H1 (cell line): ENCODE data around the gene ARHGAP21. TPM values are rescaled to one million over a fixed set of nuclear protein-coding genes. Genes with fewer than 3 reads are reported as not detected.

Experiments
- CTCF ChIA-PET: fragments of 300-600 bp; sonication (Branson Sonifier 250); formaldehyde crosslinking; loops from one replicate; lab custom pipeline; 2021; ENCODE audit not compliant: partially characterized antibody; lab: Charles Lee
- POLR2A ChIA-PET: fragments of 300-600 bp; sonication (Branson Sonifier 250); formaldehyde crosslinking; loops from one replicate; lab custom pipeline; 2021; ENCODE audit warnings: inconsistent platforms; ENCODE audit not compliant: partially characterized antibody; lab: Charles Lee
- DNase-seq, 2 experiments: peaks; one replicate each; pipeline versions ENCODE4 v3.0.0 to v3.0.0-alpha.2; 2010 to 2022; ENCODE audit warnings: low spot score in 2 of 2, low read depth in 1 of 2, mixed read lengths in 1 of 2
- FAIRE-seq: peaks from 2 replicates; lab custom pipeline; 2011; peaks lifted over from hg19 to GRCh38; lab: Jason Lieb, UNC
- H2AFZ ChIP-seq: 2 replicates; pipeline ENCODE4 v1.8.1; 2012; ENCODE audit warnings: low read length, inconsistent platforms
- H2AK5ac ChIP-seq: 2 replicates; pipeline ENCODE4 v1.6.1; 2013; ENCODE audit warnings: low read depth, low read length
- H2BK120ac ChIP-seq: replicated peaks from 2 replicates; pipeline ENCODE3; 2013; ENCODE audit warnings: low read depth, low read length, inconsistent platforms
- H2BK12ac ChIP-seq: 2 replicates; pipeline ENCODE4 v1.6.1; 2013; ENCODE audit warnings: low read depth, low read length
- H2BK15ac ChIP-seq: 2 replicates; pipeline ENCODE4 v1.6.1; 2013; ENCODE audit warnings: low read length
- H2BK20ac ChIP-seq: 2 replicates; pipeline ENCODE4 v1.6.1; 2013; ENCODE audit warnings: low read length
- H2BK5ac ChIP-seq: 2 replicates; pipeline ENCODE4 v1.6.1; 2013; ENCODE audit warnings: low read depth, low read length
- H3K14ac ChIP-seq: 2 replicates; pipeline ENCODE4 v1.6.1; 2013; ENCODE audit warnings: inconsistent platforms; ENCODE audit not compliant: insufficient read length
- H3K18ac ChIP-seq: 2 replicates; pipeline ENCODE4 v1.6.1; 2013; ENCODE audit warnings: low read length; ENCODE audit errors: extremely low read depth
- H3K23ac ChIP-seq: 2 replicates; pipeline ENCODE4 v1.6.1; 2013; ENCODE audit warnings: inconsistent platforms; ENCODE audit not compliant: insufficient read length
- H3K23me2 ChIP-seq: 2 replicates; pipeline ENCODE4 v1.6.1; 2013; ENCODE audit warnings: low read depth, low read length
- H3K27ac ChIP-seq: 2 replicates; pipeline ENCODE4 v1.6.1; 2011; ENCODE audit warnings: low read depth, low read length, inconsistent platforms
- H3K27me3 ChIP-seq, 4 experiments: replicated peaks in 1 of 4; 1 replicate in 1 of 4; 2 replicates in 3 of 4; pipeline versions ENCODE4 v1.6.1 to v1.8.1; 2011 to 2013; ENCODE audit warnings: low read length in 3 of 4, mild to moderate bottlenecking in 3 of 4, inconsistent platforms in 2 of 4, mixed read lengths in 2 of 4, moderate library complexity in 1 of 4; ENCODE audit not compliant: control insufficient read depth in 3 of 4, insufficient read depth in 3 of 4; ENCODE audit errors: extremely low read depth in 1 of 4
- H3K36me3 ChIP-seq, 4 experiments: 2 replicates each; pipeline versions ENCODE4 v1.6.1 to v1.8.1; 2011 to 2013; ENCODE audit warnings: mild to moderate bottlenecking in 4 of 4, low read length in 3 of 4, moderate library complexity in 2 of 4, control low read depth in 1 of 4, inconsistent platforms in 1 of 4; ENCODE audit not compliant: insufficient read depth in 4 of 4, control insufficient read depth in 2 of 4
- H3K4ac ChIP-seq: replicated peaks from 2 replicates; pipeline ENCODE3; 2013; ENCODE audit warnings: low read length, low read depth, mixed read lengths, inconsistent platforms; ENCODE audit not compliant: insufficient read length
- H3K4me1 ChIP-seq, 4 experiments: replicated peaks in 1 of 4; 1 replicate in 1 of 4; 2 replicates in 3 of 4; pipeline versions ENCODE4 v1.6.1 to v1.8.1; 2011 to 2013; ENCODE audit warnings: low read length in 3 of 4, inconsistent platforms in 2 of 4, mixed read lengths in 1 of 4; ENCODE audit not compliant: insufficient read depth in 4 of 4, control insufficient read depth in 3 of 4
- H3K4me2 ChIP-seq, 2 experiments: 2 replicates each; pipeline versions ENCODE4 v1.6.1 to v1.8.1; 2011 to 2013; ENCODE audit warnings: low read depth in 2 of 2, low read length in 2 of 2, control low read depth in 1 of 2, inconsistent platforms in 1 of 2, mild to moderate bottlenecking in 1 of 2; ENCODE audit not compliant: insufficient read depth in 1 of 2
- H3K4me3 ChIP-seq, 4 experiments: fragments of 200-600, 300-600 bp in 1 of 4; sonication (generic), shearing (Covaris generic), sonication (Bioruptor Twin) in 1 of 4; 2 replicates each; pipeline versions ENCODE4 v1.5.1 to v1.8.1; 2011 to 2016; ENCODE audit warnings: low read length in 4 of 4, low read depth in 3 of 4, control low read depth in 2 of 4, inconsistent platforms in 2 of 4, mild to moderate bottlenecking in 2 of 4, mixed read lengths in 1 of 4, moderate library complexity in 1 of 4; ENCODE audit not compliant: insufficient read depth in 2 of 4; ENCODE audit errors: extremely low read depth in 1 of 4
- H3K56ac ChIP-seq: replicated peaks from 2 replicates; pipeline ENCODE3; 2013; ENCODE audit warnings: low read depth, mild to moderate bottlenecking, mixed read lengths, low read length, inconsistent platforms; ENCODE audit not compliant: insufficient read length
- H3K79me1 ChIP-seq: 2 replicates; pipeline ENCODE4 v1.6.1; 2013; ENCODE audit warnings: low read depth, low read length, control low read depth
- H3K79me2 ChIP-seq, 2 experiments: 2 replicates each; pipeline versions ENCODE4 v1.6.1 to v1.8.1; 2012 to 2013; ENCODE audit warnings: low read length in 2 of 2, mild to moderate bottlenecking in 2 of 2, inconsistent platforms in 1 of 2; ENCODE audit not compliant: insufficient read depth in 2 of 2, control insufficient read depth in 1 of 2
- H3K9ac ChIP-seq, 4 experiments: replicated peaks in 1 of 4; 1 replicate in 1 of 4; 2 replicates in 3 of 4; pipeline versions ENCODE4 v1.6.1 to v1.8.1; 2011 to 2013; ENCODE audit warnings: low read depth in 3 of 4, low read length in 3 of 4, control low read depth in 2 of 4, mild to moderate bottlenecking in 2 of 4, moderate library complexity in 2 of 4, inconsistent platforms in 1 of 4; ENCODE audit errors: extremely low read depth in 1 of 4
- H3K9me3 ChIP-seq, 2 experiments: 2 replicates each; pipeline versions ENCODE4 v1.6.1 to v1.8.1; 2012 to 2013; ENCODE audit warnings: mild to moderate bottlenecking in 2 of 2, moderate library complexity in 2 of 2, control low read depth in 1 of 2, inconsistent platforms in 1 of 2, low read depth in 1 of 2, low read length in 1 of 2, mixed read lengths in 1 of 2; ENCODE audit not compliant: insufficient read depth in 2 of 2
- H4K20me1 ChIP-seq, 2 experiments: replicated peaks in 1 of 2; 2 replicates each; pipeline versions ENCODE3 to v1.8.1; 2011 to 2013; ENCODE audit warnings: inconsistent platforms in 2 of 2, low read length in 2 of 2, mild to moderate bottlenecking in 1 of 2; ENCODE audit not compliant: insufficient read depth in 2 of 2, control insufficient read depth in 1 of 2
- H4K5ac ChIP-seq: 2 replicates; pipeline ENCODE4 v1.6.1; 2013; ENCODE audit warnings: low read length, low read depth, mixed read lengths, inconsistent platforms; ENCODE audit not compliant: insufficient read length
- H4K8ac ChIP-seq: 2 replicates; pipeline ENCODE4 v1.8.0; 2013; ENCODE audit warnings: mild to moderate bottlenecking, moderate library complexity, low read length, inconsistent platforms; ENCODE audit not compliant: insufficient read depth; ENCODE audit errors: extremely low read depth
- H4K91ac ChIP-seq: replicated peaks from 2 replicates; pipeline ENCODE3; 2013; ENCODE audit warnings: low read length, mixed read lengths, inconsistent platforms; ENCODE audit not compliant: insufficient read length
- BCL11A ChIP-seq, 2 experiments: IDR thresholded peaks; one replicate each; pipeline ENCODE4 v1.6.1; 2011; ENCODE audit warnings: low read depth in 2 of 2, low read length in 2 of 2, mild to moderate bottlenecking in 2 of 2
- CBX8 ChIP-seq: fragments of 300-800, 300-1000 bp; sonication (generic); IDR thresholded peaks from 2 replicates; pipeline ENCODE4 v1.7.1; 2016; ENCODE audit warnings: low read depth, low read length, borderline replicate concordance
- CHD1 ChIP-seq: IDR thresholded peaks from 2 replicates; pipeline ENCODE4 v1.6.1; 2012; ENCODE audit warnings: low read depth, low read length, improper control_type of control experiment
- CHD2 ChIP-seq: IDR thresholded peaks from 2 replicates; pipeline ENCODE4 v1.6.1; 2012; ENCODE audit warnings: low read length, improper control_type of control experiment
- CREB1 ChIP-seq: IDR thresholded peaks from 2 replicates; pipeline ENCODE4 v1.6.1; 2012; ENCODE audit warnings: inconsistent platforms
- JUND ChIP-seq: IDR thresholded peaks from 2 replicates; pipeline ENCODE4 v1.6.1; 2011; ENCODE audit warnings: mild to moderate bottlenecking, improper control_type of control experiment, low read length
- RNF2 ChIP-seq: fragments of 200-900, 300-1000 bp; sonication (generic); IDR thresholded peaks from 2 replicates; pipeline ENCODE4 v1.7.1; 2016; ENCODE audit warnings: borderline replicate concordance, low read depth, mild to moderate bottlenecking, antibody characterized with exemption, low read length; ENCODE audit not compliant: poor library complexity, severe bottlenecking; ENCODE audit errors: missing control alignments
- SAP30 ChIP-seq: fragments of 300-600 bp; sonication (generic); IDR thresholded peaks from 2 replicates; pipeline ENCODE4 v1.7.1; 2012; ENCODE audit warnings: low read length, moderate library complexity, mild to moderate bottlenecking, inconsistent platforms; ENCODE audit not compliant: insufficient read depth, insufficient replicate concordance
- WGBS, 2 experiments: shearing (Covaris generic) in 1 of 2; methylation state at CpG; one replicate each; pipeline versions ENCODE4 v1.1.6 to v1.1.7; 2013 to 2015; ENCODE audit warnings: low lambda C conversion rate in 2 of 2, mixed read lengths in 2 of 2, inconsistent platforms in 1 of 2, low coverage in 1 of 2, missing lambda C conversion rate in 1 of 2; ENCODE audit not compliant: insufficient replicate concordance in 2 of 2, insufficient coverage in 1 of 2, insufficient read length in 1 of 2; ENCODE audit errors: extremely low coverage in 1 of 2, missing lambda C conversion rate in 1 of 2; 5-methylcytosine and 5-hydroxymethylcytosine counted together
- polyA plus RNA-seq, 7 experiments: library from polyadenylated mRNA; depleted of rRNA in 3 of 7; stranded (reverse) in 5 of 7; unstranded in 2 of 7; fragments of >200 nt in 5 of 7; fragments of 200-250 nt in 2 of 7; gene quantifications; 1 replicate in 5 of 7; 2 replicates in 1 of 7; 4 replicates in 1 of 7; pipeline versions ENCODE4 v1.2.1 to v1.2.3, GENCODE V29; 2011 to 2013; ENCODE audit warnings: missing spikeins in 2 of 7, mixed read lengths in 2 of 7
- total RNA-seq: library from RNA; stranded (reverse); fragmentation: NEBNext Ultra II Directional; extraction: Animal tissue kit (Norgen Biotek cat#: 25700); gene quantifications from 2 replicates; pipeline ENCODE4 v1.2.1, GENCODE V29; 2021

The ARHGAP21 gene
- total and polyA plus RNA-seq, 2 of the 8 experiments (the other 6 are each of a cell fraction or from before 2014, with no cell fraction given) = 14.4 to 35.3 TPM

GRCh38 chr10:24541239-24541753 is 182.4 kb downstream of the ARHGAP21 start:
- Histone ChIP-seq H3K4ac (no peak overlapping the region), H3K4me1 (no peaks in the 10 kb centered on the region), H2BK12ac (no peak overlapping the region), H4K20me1 (no peaks in the 10 kb centered on the region), H3K27me3 (no peaks in the 10 kb centered on the region), H3K23me2 (no peaks in the 10 kb centered on the region), H2BK120ac (no peak overlapping the region), H3K18ac (no peak overlapping the region), H2BK15ac (no peak overlapping the region), H3K4me3 (no peak overlapping the region), H4K8ac (no peak overlapping the region; the same call in 1 of the 2 replicates), H2BK5ac (no peak overlapping the region), H3K14ac (no peak overlapping the region), H3K27ac (no peak overlapping the region), H2AFZ (no peak overlapping the region), H4K5ac (no peak overlapping the region), H3K4me2 (no peak overlapping the region), H2BK20ac (no peak overlapping the region), H3K36me3 (peaks cover 0 to 4% (median 0%) of the 10 kb centered on the region in 4 experiments; a peak in 3 of 8 replicates), H3K23ac (no peak overlapping the region), H3K9me3 (no peaks in the 10 kb centered on the region), H3K56ac (no peak overlapping the region), H3K79me1 (no peaks in the 10 kb centered on the region), H3K79me2 (no peaks in the 10 kb centered on the region), H4K91ac (no peak overlapping the region), H2AK5ac (no peak overlapping the region), H3K9ac (no peak overlapping the region)
- DNase-seq = no peak
- ChIA-PET CTCF (interaction anchor here (1.4 kb wide), 1 partner anchor 11 kb away, joined by 6 read pairs; no protein-coding TSS in a partner anchor), POLR2A (interaction anchor here (1.6 kb wide), 1 partner anchor 9 kb away, joined by 3 read pairs; no protein-coding TSS in a partner anchor)
- FAIRE-seq = no peak
- WGBS, 2 experiments = 91% methylated on average over 9 of the region's 9 CpGs; no CpG with 5 or more reads in 1 of the 2 experiments
- no peak for TF ChIP-seq CHD1
- TF ChIP-seq CHD2 = no peak
- no peak for TF ChIP-seq CREB1
- TF ChIP-seq RNF2 = no peak
- no peak for TF ChIP-seq CBX8
- TF ChIP-seq SAP30 = no peak
- TF ChIP-seq BCL11A (IDR thresholded peaks at IDR 0.05; ENCODE audit: low read depth in 2 of 2, low read length in 2 of 2) = no peak
- TF ChIP-seq JUND = no peak
